GM20000 (cell line): Measurements from ENCODE around the gene KRTAP1-5.
"Not testable (repeated sequence)": the region's sequence is repeated elsewhere in the genome, so short reads cannot be mapped to it uniquely, and the experiment has no call there.

ENCODE experiments used
- DNase-seq: peaks from one replicate; pipeline ENCODE4 v3.0.0; 2012; ENCODE audit warnings: low spot score
- TF ChIP-seq, protein P1 (sequence below): IDR thresholded peaks from 2 replicates; pipeline ENCODE4 v1.5.1; 2012; ENCODE audit warnings: mild to moderate bottlenecking, control low read depth; ENCODE audit errors: extremely low read depth, missing control alignments

Gene KRTAP1-5

DNA sequence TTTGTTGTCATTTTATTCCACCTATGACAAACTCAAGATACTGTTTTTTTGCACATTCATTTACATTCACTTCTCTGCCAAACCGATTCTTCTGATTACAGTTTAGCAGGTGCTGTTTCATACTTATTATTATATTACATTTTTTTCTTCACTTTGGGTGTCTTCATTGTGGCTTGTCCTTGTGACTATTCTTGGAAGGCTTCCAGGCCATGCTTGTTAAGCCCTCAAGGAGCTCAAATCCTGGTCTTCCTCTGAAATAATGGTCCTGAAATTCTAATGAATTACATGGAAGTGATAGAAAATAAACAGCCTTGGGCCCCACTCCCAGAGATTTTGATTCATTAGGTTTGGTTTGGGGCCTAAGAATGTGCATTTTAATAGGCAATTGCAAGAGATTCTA, 37.3 kb upstream of the KRTAP1-5 start:
- TF ChIP-seq, protein P1, sequence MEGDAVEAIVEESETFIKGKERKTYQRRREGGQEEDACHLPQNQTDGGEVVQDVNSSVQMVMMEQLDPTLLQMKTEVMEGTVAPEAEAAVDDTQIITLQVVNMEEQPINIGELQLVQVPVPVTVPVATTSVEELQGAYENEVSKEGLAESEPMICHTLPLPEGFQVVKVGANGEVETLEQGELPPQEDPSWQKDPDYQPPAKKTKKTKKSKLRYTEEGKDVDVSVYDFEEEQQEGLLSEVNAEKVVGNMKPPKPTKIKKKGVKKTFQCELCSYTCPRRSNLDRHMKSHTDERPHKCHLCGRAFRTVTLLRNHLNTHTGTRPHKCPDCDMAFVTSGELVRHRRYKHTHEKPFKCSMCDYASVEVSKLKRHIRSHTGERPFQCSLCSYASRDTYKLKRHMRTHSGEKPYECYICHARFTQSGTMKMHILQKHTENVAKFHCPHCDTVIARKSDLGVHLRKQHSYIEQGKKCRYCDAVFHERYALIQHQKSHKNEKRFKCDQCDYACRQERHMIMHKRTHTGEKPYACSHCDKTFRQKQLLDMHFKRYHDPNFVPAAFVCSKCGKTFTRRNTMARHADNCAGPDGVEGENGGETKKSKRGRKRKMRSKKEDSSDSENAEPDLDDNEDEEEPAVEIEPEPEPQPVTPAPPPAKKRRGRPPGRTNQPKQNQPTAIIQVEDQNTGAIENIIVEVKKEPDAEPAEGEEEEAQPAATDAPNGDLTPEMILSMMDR = no peak
- DNase-seq = no peak

DNA sequence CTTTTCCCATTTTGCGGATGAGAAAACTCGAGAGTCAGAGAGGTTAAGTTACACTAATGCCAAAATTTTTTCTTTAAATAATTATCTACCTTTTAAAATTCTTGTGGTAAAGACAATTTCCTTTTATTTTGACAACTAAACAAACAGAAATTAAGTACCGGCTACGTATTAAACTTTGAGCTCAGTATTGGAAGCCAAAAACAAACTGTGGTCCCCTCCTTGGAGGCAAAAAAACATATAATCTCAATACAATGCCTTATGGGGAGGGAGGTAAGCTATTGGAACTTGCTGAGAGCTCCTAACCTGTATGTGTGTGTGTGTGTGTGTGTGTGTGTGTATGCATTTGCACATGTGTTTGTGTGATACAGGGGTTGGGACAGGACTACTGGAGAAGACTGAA, 36.4 kb upstream of the KRTAP1-5 start:
- TF ChIP-seq, protein P1 = no peak
- no peak for DNase-seq

DNA sequence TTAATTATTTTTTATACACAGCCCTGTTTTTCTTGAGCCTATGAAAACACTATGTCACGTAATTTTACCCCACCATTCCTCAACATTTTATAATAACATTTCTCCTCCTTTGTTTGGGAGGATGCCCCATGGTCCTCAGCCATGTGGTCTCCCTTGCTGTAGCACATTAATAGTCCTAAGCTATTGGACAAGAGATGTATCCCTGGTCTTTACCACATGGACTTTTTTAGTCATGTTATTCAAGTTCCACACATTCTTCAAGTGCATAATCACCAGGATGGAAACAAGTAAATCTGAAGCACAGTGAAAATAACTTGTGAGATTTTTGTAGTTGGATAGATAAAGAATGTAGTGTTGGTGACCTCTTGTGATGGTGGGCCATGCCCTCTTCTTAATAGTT, 35.0 kb upstream of the KRTAP1-5 start:
- TF ChIP-seq, protein P1 = no peak
- DNase-seq = no peak

GRCh38 chr17:41060052-41060604, 33.1 kb upstream of the KRTAP1-5 start, which contains the start of gene KRTAP2-3:
KRTAP2-3 (minus strand) TSS chr17:41060114; CDS start chr17:41060050, 64 bp downstream.
- TF ChIP-seq, protein P1 = no peak
- no peak for DNase-seq

DNA sequence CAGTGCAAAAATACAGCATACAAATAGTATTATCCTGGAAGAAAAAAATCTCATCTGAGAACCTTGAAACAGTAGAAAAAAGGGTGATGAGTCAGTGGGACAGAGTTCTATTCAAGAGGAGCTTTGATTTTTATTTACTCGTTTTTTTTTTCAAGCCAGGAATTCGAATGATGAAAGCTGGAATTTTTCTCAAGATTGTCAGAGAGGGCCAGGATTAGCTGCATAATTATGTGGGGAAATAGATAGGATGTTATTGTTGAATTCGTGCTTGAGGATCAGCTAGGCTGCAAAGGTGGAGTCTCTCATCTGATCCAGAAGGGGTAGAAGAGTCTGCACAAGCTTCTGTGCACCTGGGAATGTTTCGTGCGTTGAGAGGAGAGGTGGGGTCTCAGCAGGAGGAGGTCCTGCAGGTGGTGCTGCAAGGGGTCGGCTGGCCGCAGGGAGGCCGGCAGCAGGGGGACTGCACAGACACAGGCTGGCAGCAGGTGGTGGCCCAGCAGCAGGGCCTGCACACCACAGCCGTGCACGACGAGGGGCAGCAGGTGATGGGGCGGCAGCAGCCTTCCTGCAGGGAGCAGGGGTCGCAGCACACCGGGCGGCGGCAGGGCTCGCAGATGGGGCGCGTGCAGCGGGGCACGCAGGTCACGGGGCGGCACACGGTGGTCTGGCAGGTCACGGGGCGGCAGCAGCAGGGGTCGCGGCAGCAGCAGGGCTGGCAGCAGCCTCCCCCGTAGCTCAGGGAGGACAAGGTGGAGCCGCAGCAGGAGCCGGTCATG, 32.5 kb upstream of the KRTAP1-5 start:
- DNase-seq = not testable (repeated sequence)

DNA sequence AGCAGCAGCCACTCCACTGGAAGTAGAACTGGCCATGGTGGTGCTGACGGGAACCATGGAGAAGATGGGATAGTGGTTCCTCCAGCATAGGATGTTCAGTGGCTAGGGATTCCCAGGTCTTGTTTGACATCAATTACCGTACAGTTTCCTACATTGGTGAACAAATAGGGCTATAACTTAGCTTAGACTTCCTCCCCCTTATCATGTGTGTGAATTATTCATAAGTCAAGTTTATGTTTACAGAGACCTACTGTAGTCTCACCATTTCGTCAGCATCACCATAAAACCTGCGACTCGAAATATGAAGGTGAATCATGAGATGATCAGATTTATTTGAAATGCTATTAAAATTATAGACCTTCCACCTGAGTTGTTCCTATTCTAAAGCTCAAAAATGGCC, 31.7 kb upstream of the KRTAP1-5 start:
- DNase-seq = no peak

DNA sequence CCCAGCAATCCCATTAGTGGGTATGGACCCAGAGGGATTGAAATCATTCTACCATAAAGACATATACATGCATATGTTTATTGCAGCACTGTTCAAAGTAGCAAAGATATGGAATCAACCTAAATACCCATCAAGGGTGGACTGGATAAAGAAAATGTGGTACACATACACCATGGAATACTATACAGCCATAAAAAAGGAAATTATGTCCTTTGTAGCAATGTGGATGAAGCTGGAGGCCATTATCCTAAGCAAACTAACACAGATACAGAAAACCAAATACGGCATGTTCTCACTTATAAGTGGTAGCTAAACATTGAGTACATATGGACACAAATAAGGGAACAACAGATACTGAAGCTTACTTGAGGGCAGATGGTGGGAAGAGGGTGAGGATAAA, 30.5 kb upstream of the KRTAP1-5 start:
- no peak for DNase-seq

More for the DNA sequence above, 31.7 kb upstream of the KRTAP1-5 start:
- TF ChIP-seq, protein P1 = no peak

GRCh38 chr17:41055130-41055529, 28.1 kb upstream of the KRTAP1-5 start, which contains the start of gene KRTAP2-2:
KRTAP2-2 (minus strand) TSS chr17:41055230; CDS start chr17:41055211, 19 bp downstream.
- DNase-seq = not testable (repeated sequence)

More for the DNA sequence above, 30.5 kb upstream of the KRTAP1-5 start:
- TF ChIP-seq, protein P1 = no peak

DNA sequence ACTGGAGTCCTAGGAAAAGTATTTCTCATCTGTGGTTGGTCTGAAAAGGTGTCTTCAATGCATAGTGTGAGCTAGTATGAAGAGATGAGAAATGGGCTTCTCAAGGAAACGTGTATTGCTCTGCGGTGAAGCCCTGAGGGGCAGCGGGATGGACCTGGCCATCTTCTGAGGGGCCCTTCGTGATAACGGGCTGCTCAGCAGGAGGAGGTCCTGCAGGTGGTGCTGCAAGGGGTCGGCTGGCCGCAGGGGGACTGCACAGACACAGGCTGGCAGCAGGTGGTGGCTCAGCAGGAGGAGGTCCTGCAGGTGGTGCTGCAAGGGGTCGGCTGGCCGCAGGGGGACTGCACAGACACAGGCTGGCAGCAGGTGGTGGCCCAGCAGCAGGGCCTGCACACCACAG, 27.5 kb upstream of the KRTAP1-5 start:
- DNase-seq = not testable (repeated sequence)
